Thymus (tissue), 11 donors: ENCODE data around the gene POLDIP2. TPM values are rescaled to one million over a fixed set of nuclear protein-coding genes. Genes with fewer than 3 reads are reported as not detected.

ENCODE experiments used
- DNase-seq, 9 donors: peaks; one replicate each; pipeline ENCODE4 v3.0.0-alpha.2; 2013; ENCODE audit warnings: low spot score in 9 of 9, low read depth in 6 of 9, missing footprints in 1 of 9
- H3K27ac ChIP-seq, 2 donors: one replicate each; pipeline ENCODE4 v1.5.1; 2013; ENCODE audit warnings: control low read depth in 1 of 2, low read depth in 1 of 2, low read length in 1 of 2, mild to moderate bottlenecking in 1 of 2, moderate library complexity in 1 of 2
- H3K27me3 ChIP-seq, 2 donors: one replicate each; pipeline ENCODE4 v1.5.1; 2013; ENCODE audit warnings: low read length in 1 of 2; ENCODE audit not compliant: control insufficient read depth in 2 of 2, insufficient read depth in 1 of 2
- H3K36me3 ChIP-seq, 2 donors: one replicate each; pipeline ENCODE4 v1.5.1; 2013; ENCODE audit warnings: low read length in 1 of 2, mild to moderate bottlenecking in 1 of 2, moderate library complexity in 1 of 2; ENCODE audit not compliant: control insufficient read depth in 2 of 2, insufficient read depth in 2 of 2
- H3K4me1 ChIP-seq, 2 donors: one replicate each; pipeline ENCODE4 v1.5.1; 2013; ENCODE audit warnings: low read length in 2 of 2; ENCODE audit not compliant: control insufficient read depth in 2 of 2, insufficient read depth in 2 of 2
- H3K4me3 ChIP-seq, 2 donors: one replicate each; pipeline ENCODE4 v1.5.1; 2013; ENCODE audit warnings: low read length in 2 of 2, control low read depth in 1 of 2, mild to moderate bottlenecking in 1 of 2
- H3K9me3 ChIP-seq, 2 donors: one replicate each; pipeline ENCODE4 v1.5.1; 2013; ENCODE audit warnings: low read length in 1 of 2, mild to moderate bottlenecking in 1 of 2; ENCODE audit not compliant: control insufficient read depth in 2 of 2, insufficient read depth in 1 of 2
- WGBS: extraction: QIAGEN DNeasy Blood & Tissue Kit; methylation state at CpG from one replicate; pipeline ENCODE4 v1.1.7; 2013; 5-methylcytosine and 5-hydroxymethylcytosine counted together
- polyA plus RNA-seq: library from polyadenylated mRNA; stranded (reverse); fragments of 200-250 nt; gene quantifications from one replicate; pipeline ENCODE4 v1.2.3, GENCODE V29; 2013
- total RNA-seq: library from RNA; stranded (reverse); fragments of 120-200 nt; gene quantifications from one replicate; pipeline ENCODE4 v1.2.4, GENCODE V29; 2013
- donor health status: healthy.

Gene POLDIP2
- total and polyA plus RNA-seq, 2 donors, result 37.6 to 52.5 TPM

DNA sequence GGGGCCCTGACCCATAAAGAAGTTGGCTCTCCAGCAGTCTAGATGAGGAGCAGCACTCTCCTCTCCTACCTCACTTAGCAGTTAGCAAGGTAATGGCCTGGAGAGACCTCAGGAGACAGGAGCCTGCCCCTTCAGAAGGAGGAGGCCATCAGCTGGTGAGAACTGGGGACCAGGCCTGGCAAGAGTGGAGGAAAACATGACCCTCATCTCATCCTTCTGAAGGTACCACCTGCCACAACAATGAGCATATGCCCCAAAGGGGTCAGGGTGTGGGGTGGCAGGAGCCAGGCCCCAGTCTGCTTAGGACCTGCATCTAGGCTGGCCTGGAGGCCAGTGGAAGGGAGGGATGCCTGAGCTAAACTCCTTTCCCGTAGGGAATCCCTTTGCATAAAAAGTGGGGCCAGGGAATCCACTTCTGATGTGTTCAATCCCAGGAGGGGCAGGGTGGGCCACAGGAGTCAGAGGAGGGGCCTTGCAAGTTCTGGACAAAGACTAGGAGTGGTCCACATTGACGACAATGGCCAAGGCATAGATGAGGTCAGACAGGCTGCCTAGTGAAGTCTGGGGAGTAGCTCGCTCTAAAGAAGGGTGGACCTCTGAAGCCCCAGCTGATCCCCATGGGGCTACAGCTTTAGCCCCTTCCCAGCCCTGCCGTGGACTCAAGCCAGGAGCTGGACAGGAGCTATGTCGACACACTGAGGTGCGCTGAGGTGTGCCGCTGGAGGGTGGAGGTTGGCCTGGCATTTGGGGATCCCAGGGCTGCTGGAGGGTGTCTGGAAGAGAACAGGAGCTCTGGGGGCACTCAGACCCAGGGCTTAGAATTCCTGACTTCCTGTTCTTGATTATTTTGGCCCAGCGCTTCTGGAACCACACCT is 6.7 kb upstream of the POLDIP2 start:
- Histone ChIP-seq H3K4me3 (no peak overlapping the region), H3K27ac (no peak overlapping the region), H3K4me1 (no peaks in the 10 kb centered on the region), H3K36me3 (peaks cover 43 to 51% of the 10 kb centered on the region in 2 donors), H3K9me3 (no peaks in the 10 kb centered on the region), H3K27me3 (no peaks in the 10 kb centered on the region)
- 97% methylated on average over 8 of the region's 8 CpGs for WGBS
- DNase-seq, result no peak

DNA sequence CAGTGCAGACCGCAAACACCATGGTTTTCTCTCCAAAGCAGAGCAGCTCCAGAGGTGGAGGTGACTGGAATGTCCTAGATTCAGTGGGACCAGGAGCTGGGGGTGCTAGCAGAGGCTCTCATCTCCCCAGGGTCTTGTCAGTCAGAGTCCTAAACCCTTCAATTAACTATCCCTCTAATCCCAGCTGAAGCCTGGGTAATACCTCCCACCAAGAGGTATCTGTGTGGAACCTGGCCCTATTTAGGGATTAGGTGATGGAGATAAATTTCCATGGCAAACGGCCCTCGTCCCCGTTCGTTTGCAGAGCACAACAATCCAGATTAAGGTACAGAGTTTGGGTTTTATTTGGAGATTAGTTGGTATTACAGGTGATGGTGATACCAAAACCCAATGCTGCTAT is 5.9 kb upstream of the POLDIP2 start:
- Histone ChIP-seq H3K4me3 (no peak overlapping the region), H3K27me3 (no peaks in the 10 kb centered on the region), H3K9me3 (no peaks in the 10 kb centered on the region), H3K4me1 (peaks cover 4% of the 10 kb centered on the region in 2 donors), H3K27ac (no peak overlapping the region), H3K36me3 (peaks cover 44 to 51% of the 10 kb centered on the region in 2 donors)
- DNase-seq, result no peak
- 99% methylated on average over 5 of the region's 5 CpGs for WGBS

DNA sequence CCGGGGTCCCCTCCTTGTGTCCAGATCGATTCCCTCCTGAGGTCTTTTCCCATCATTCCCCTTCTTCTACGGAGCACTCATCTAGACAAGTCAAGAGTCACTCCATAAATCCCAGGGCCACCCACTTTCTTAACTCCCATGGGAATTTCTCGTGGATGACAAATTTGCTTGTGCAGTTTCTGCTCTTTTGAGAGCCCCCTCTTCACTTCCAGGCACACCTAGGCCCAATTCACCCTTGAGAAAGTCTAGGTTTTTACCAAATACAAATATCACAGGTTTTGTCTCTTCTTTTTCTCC is 522 bp upstream of the POLDIP2 start:
- Histone ChIP-seq H3K4me1 (peaks cover 19 to 22% of the 10 kb centered on the region in 2 donors), H3K4me3 (peak overlapping the region; percentile 75 to 84), H3K27me3 (no peaks in the 10 kb centered on the region), H3K27ac (no peak overlapping the region), H3K9me3 (no peaks in the 10 kb centered on the region), H3K36me3 (peaks cover 44 to 58% of the 10 kb centered on the region in 2 donors)
- WGBS, result 3% methylated on average over 4 of the region's 4 CpGs
- DNase-seq, result no peak

DNA sequence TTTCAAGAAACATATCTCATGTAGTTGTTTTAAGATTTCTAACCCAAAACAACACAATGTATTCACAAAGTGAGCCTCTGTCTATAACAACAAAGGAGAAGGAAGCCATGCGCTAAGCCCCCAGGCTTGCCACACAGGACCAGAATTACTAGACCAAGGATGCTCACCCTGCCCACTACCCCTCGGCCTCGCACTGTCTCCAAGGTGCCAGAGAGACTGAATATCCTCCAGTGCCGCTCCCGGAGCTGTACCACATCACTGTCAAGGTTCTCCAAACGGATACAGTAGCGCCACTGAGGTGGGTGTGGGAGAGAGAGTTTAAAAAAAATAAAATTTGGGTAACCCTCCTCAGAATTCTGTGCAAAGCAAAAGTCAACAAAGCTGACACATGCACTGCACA is 7.1 kb downstream of the POLDIP2 start:
- DNase-seq, result no peak
- Histone ChIP-seq H3K27ac (no peak overlapping the region), H3K4me3 (no peak overlapping the region), H3K9me3 (no peaks in the 10 kb centered on the region), H3K4me1 (peaks cover 0 to 5% of the 10 kb centered on the region in 2 donors), H3K27me3 (no peaks in the 10 kb centered on the region), H3K36me3 (peaks cover 86 to 90% of the 10 kb centered on the region in 2 donors)
- 97% methylated on average over 7 of the region's 7 CpGs for WGBS

DNA sequence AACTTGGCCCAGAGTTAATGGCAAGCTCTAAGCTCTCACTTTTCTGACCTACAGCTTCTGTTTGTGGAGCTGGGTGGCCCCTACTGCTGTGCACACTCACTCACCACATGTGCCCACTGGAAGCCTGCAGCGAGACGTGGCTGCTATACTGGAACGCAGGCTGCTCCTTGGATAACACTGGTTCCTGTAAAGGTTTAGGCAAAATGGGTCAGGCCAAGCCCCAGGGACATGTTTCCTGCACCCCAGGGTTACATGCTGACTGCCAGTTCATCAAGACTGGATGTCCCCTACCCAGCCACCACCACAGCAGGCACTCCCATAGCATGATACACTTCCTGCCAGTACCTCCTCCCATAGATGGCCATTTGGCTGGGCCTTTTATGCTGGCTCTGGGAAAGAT is 8.3 kb downstream of the POLDIP2 start:
- Histone ChIP-seq H3K27me3 (no peaks in the 10 kb centered on the region), H3K36me3 (peaks cover 86 to 95% of the 10 kb centered on the region in 2 donors), H3K4me3 (no peak overlapping the region), H3K27ac (no peak overlapping the region), H3K9me3 (no peaks in the 10 kb centered on the region), H3K4me1 (peaks cover 6 to 12% of the 10 kb centered on the region in 2 donors)
- WGBS, result 100% methylated on average over 3 of the region's 3 CpGs
- no peak for DNase-seq

DNA sequence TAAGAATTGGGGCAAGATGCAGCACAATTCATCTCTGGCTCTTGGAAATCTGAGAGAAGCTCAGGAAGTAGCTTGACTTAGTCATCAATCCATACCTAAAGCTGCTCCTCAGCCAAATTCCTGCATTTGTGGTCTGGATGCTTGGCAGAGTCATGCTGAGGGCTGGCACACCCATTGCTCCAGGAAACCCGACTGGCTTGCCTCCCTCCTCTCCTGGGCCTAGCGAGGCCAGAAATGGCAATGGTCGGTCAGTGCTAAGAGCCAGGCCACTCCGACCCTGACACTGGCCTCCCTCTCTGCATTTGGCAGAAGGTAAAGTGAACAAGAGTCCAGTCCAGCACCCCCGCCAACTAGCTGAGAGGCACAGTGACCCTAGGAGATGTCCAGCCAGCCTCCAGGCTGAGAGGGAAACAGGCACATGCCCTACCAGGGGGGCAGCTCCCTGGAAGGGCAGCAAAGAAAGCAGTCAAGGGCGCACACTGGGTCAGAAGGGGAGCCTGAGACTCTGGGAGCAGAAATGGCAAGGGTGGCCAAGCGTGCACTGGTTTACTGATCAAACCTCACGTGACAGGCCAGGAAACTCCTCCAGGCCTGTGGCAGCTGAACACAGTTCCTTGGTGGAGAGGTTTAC is 10.0 kb downstream of the POLDIP2 start:
- Histone ChIP-seq H3K27me3 (no peaks in the 10 kb centered on the region), H3K9me3 (no peaks in the 10 kb centered on the region), H3K27ac (no peak overlapping the region), H3K4me3 (no peak overlapping the region), H3K36me3 (peaks cover 84 to 98% of the 10 kb centered on the region in 2 donors), H3K4me1 (peaks cover 15 to 16% of the 10 kb centered on the region in 2 donors)
- DNase-seq, result no peak
- 96% methylated on average over 8 of the region's 8 CpGs for WGBS

DNA sequence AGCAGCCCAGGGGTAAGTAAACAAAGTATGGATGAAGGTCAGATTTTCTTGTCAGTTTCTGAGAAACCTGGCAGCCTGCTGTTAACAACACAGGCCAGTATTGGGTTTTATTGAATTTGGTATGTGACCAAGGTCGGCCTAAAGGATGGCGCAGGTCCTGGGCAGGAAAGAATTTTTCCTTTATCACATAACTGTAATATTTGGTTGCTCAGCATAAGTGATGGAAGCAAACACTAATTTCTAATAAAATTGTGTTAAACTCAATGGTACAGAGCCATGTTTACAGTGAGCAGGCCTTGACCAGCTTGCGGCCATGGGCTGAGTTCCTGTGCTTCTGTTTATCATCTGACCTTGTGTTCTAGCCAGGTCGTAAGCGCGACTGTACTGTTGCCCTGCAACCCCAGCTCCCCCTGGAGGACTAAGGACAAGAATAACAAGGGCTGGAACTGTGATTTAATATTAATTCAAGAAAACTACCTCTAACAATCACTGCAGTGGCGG is 10.5 kb downstream of the POLDIP2 start:
- Histone ChIP-seq H3K4me3 (no peak overlapping the region), H3K27me3 (no peaks in the 10 kb centered on the region), H3K9me3 (no peaks in the 10 kb centered on the region), H3K4me1 (peaks cover 15 to 16% of the 10 kb centered on the region in 2 donors), H3K36me3 (peaks cover 85 to 98% of the 10 kb centered on the region in 2 donors), H3K27ac (no peak overlapping the region)
- 94% methylated on average over 7 of the region's 7 CpGs for whole genome bisulfite sequencing
- no peak for DNase-seq

DNA sequence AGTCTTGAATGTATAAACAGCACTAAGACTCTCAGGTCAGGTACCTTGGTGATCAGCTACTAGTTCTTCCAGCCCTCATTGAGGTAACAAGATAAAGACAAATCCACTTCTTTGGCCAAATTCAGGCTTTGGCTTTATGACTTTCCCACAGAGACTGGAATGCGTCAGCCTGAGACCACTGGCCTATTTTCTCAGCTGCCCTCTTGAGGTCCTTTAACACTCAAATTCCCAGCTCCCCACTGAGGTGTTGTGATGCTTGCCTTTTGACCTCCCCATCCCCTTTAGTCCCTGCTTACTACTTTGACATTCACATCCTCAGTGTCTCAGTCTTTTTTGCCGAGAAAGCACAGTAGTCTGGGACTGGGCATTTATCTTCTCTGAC is 11.1 kb downstream of the POLDIP2 start:
- Histone ChIP-seq H3K4me3 (no peak overlapping the region), H3K36me3 (peaks cover 85 to 98% of the 10 kb centered on the region in 2 donors), H3K27me3 (no peaks in the 10 kb centered on the region), H3K9me3 (no peaks in the 10 kb centered on the region), H3K4me1 (peaks cover 15 to 16% of the 10 kb centered on the region in 2 donors), H3K27ac (no peak overlapping the region)
- no peak for DNase-seq
- WGBS, result over 99% methylated on average over 2 of the region's 2 CpGs
